Activated T-cell treated with anti-CD3 and anti-CD28 coated beads, Interleukin-2, amount 50 U/mL, for 1 hour (primary cell): ENCODE data around the gene BAHCC1.

Experiments used
- DNase-seq: peaks from one replicate; pipeline ENCODE4 v3.0.0-alpha.2; 2020

BAHCC1 gene

GRCh38 chr17:81368161-81369022 lies 26.9 kb upstream of the BAHCC1 start:
- no peak for DNase-seq

GRCh38 chr17:81370294-81370693 lies 25.0 kb upstream of the BAHCC1 start:
- DNase-seq = no peak

GRCh38 chr17:81371910-81372760 lies 23.1 kb upstream of the BAHCC1 start:
- no peak for DNase-seq

- no peak for DNase-seq
Observed at GRCh38 chr17:81373536-81374160, 21.6 kb upstream of the BAHCC1 start.

GRCh38 chr17:81374890-81375289 lies 20.4 kb upstream of the BAHCC1 start:
- DNase-seq = no peak

- no peak for DNase-seq
Observed at GRCh38 chr17:81376946-81377714, 18.1 kb upstream of the BAHCC1 start.

- no peak for DNase-seq
Observed at GRCh38 chr17:81378941-81379511, 16.2 kb upstream of the BAHCC1 start.

GRCh38 chr17:81379523-81379942 lies 15.7 kb upstream of the BAHCC1 start:
- DNase-seq = no peak

- DNase-seq = no peak
Observed at GRCh38 chr17:81380131-81380530, 15.1 kb upstream of the BAHCC1 start.

- DNase-seq = no peak
Observed at GRCh38 chr17:81380666-81381518, 14.4 kb upstream of the BAHCC1 start.

GRCh38 chr17:81381632-81382577 lies 13.4 kb upstream of the BAHCC1 start:
- no peak for DNase-seq

GRCh38 chr17:81382851-81383250 lies 12.4 kb upstream of the BAHCC1 start:
- no peak for DNase-seq

GRCh38 chr17:81383504-81384421 lies 11.5 kb upstream of the BAHCC1 start:
- no peak for DNase-seq

- no peak for DNase-seq
Observed at GRCh38 chr17:81384929-81385319, 10.3 kb upstream of the BAHCC1 start.

GRCh38 chr17:81385320-81386111 lies 9.7 kb upstream of the BAHCC1 start:
- no peak for DNase-seq

GRCh38 chr17:81386141-81386645 lies 9.1 kb upstream of the BAHCC1 start:
- DNase-seq = no peak

- DNase-seq = no peak
Observed at GRCh38 chr17:81386646-81387099, 8.6 kb upstream of the BAHCC1 start.
